ENCODE measurements around the gene TMEM131L.
"Not testable (repeated sequence)": the region's sequence is repeated elsewhere in the genome, so short reads cannot be mapped to it uniquely, and the experiment has no call there.

The TMEM131L gene

GRCh38 chr4:153603258-153603657, 137.1 kb downstream of the TMEM131L start:
- no peaks in the 10 kb centered on the region for H3K27me3 ChIP-seq (replicated peaks; ENCODE audit: insufficient read depth, low read length)
- no peaks in the 10 kb centered on the region for H4K20me1 ChIP-seq (ENCODE audit: insufficient read depth, low read length)
- TF ChIP-seq EZH2 (optimal IDR thresholded peaks at IDR 0.05; ENCODE audit: low read depth, low read length) = no peak
- H3K79me2 ChIP-seq (ENCODE audit: low read length) = no peaks in the 10 kb centered on the region
- no peaks in the 10 kb centered on the region for H3F3A ChIP-seq (ENCODE audit: insufficient read depth, low read length)
- H3K9ac ChIP-seq (ENCODE audit: low read length) = no peak overlapping the region
- no peaks in the 10 kb centered on the region for H3K4me1 ChIP-seq (ENCODE audit: low read length)
- H3K9me2 ChIP-seq (replicated peaks; ENCODE audit: insufficient read depth, low read length) = no peaks in the 10 kb centered on the region
- no peaks in the 10 kb centered on the region for H3K36me3 ChIP-seq (replicated peaks; ENCODE audit: insufficient read depth, low read length)
- DNase-seq = no peak
- no peaks in the 10 kb centered on the region for H3K9me3 ChIP-seq (replicated peaks; ENCODE audit: insufficient read depth, low read length)
- H3K4me2 ChIP-seq (ENCODE audit: low read depth, low read length) = no peak overlapping the region
- no peak overlapping the region for H3K27ac ChIP-seq (ENCODE audit: low read length)
- H3K4me3 ChIP-seq (ENCODE audit: low read length) = no peak overlapping the region
- no peak overlapping the region for H2AFZ ChIP-seq (ENCODE audit: low read length)

- Histone ChIP-seq H3K36me3 (replicated peaks; ENCODE audit: insufficient read depth, low read length) (no peaks in the 10 kb centered on the region), H2AFZ (ENCODE audit: low read length) (no peak overlapping the region), H3K4me2 (ENCODE audit: low read depth, low read length) (no peak overlapping the region), H3F3A (ENCODE audit: insufficient read depth, low read length) (no peaks in the 10 kb centered on the region), H4K20me1 (ENCODE audit: insufficient read depth, low read length) (no peaks in the 10 kb centered on the region), H3K9me2 (replicated peaks; ENCODE audit: insufficient read depth, low read length) (no peaks in the 10 kb centered on the region), H3K4me1 (ENCODE audit: low read length) (no peaks in the 10 kb centered on the region), H3K27ac (ENCODE audit: low read length) (no peak overlapping the region), H3K27me3 (replicated peaks; ENCODE audit: insufficient read depth, low read length) (no peaks in the 10 kb centered on the region), H3K9me3 (replicated peaks; ENCODE audit: insufficient read depth, low read length) (no peaks in the 10 kb centered on the region), H3K79me2 (ENCODE audit: low read length) (no peaks in the 10 kb centered on the region), H3K9ac (ENCODE audit: low read length) (no peak overlapping the region), H3K4me3 (ENCODE audit: low read length) (no peak overlapping the region)
- TF ChIP-seq EZH2 (optimal IDR thresholded peaks at IDR 0.05; ENCODE audit: low read depth, low read length) (no peak), EZH2phosphoT487 (IDR thresholded peaks at IDR 0.05; ENCODE audit: low read length) (no peak), CTCF (IDR thresholded peaks at IDR 0.05; ENCODE audit: low read length) (no peak)
- DNase-seq = no peak
These were observed 137.7 kb downstream of the TMEM131L start for GRCh38 chr4:153603835-153604234.

DNA sequence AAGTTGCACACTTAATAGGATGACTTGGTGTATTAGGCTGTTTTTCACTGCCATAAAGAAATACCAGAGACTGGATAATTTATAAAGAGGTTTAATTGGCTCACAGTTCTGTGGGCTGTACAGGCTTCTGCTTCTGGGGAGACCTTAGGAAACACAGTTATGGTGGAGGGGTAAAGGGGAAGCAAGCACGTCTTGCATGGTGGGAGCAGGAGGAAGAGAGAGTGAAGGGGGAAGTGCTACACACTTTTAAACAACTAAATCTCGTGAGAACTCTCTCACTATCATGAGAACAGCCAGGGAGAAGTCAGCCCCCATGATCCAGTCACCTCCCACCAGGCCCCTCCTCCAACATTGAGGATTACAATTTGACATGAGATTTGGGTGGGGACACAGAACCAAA, 142.9 kb downstream of the TMEM131L start:
- not testable (repeated sequence) for H3K4me3 ChIP-seq (ENCODE audit: low read length); H3K27me3 ChIP-seq (replicated peaks; ENCODE audit: insufficient read depth, low read length); H3K27ac ChIP-seq (ENCODE audit: low read length); H3K36me3 ChIP-seq (replicated peaks; ENCODE audit: insufficient read depth, low read length); H3K4me2 ChIP-seq (ENCODE audit: low read depth, low read length); H3K4me1 ChIP-seq (ENCODE audit: low read length); H3K9me3 ChIP-seq (replicated peaks; ENCODE audit: insufficient read depth, low read length); H3F3A ChIP-seq (ENCODE audit: insufficient read depth, low read length); DNase-seq; H3K9ac ChIP-seq (ENCODE audit: low read length); H3K9me2 ChIP-seq (replicated peaks; ENCODE audit: insufficient read depth, low read length); H3K79me2 ChIP-seq (ENCODE audit: low read length); H2AFZ ChIP-seq (ENCODE audit: low read length); H4K20me1 ChIP-seq (ENCODE audit: insufficient read depth, low read length)

DNA sequence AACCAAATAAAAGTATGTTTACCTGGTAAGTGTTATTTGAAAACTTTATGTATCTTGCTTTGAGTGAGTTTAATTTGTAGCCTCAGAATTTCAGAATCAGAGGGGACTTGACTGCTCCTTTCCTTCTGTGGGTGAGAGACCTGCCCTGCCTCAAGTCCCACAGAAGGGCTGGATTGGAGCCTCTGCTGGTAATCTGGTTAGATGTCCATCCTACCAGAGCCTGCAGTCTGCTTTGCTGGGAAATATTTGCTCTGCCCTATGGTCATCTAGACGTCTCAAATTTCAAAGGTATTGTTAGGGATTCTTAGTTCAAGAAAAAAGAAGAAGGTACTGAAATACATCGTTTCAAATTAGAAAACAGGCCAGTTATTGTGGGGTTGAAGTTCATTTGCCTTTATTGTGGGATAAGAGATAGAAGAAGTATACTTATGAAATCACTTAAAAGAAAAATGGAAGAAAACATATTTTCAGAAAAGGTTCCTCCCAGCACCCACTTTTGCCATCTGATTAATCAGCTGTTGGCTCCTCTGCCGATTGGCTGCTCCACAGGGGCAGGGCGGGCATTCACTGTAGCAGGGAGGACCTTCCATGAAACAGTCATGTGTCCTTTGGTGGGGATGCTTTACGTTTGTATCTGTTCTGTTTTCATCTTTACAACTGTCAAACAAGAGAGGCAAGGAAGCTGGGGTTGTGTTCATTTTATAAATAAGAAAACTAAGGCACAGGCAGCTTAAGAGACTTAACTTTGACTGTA, 144.6 kb downstream of the TMEM131L start:
- Histone ChIP-seq H3K4me3 (ENCODE audit: low read length) (no peak overlapping the region), H3K9ac (ENCODE audit: low read length) (no peak overlapping the region), H3F3A (ENCODE audit: insufficient read depth, low read length) (no peaks in the 10 kb centered on the region), H3K27me3 (replicated peaks; ENCODE audit: insufficient read depth, low read length) (no peaks in the 10 kb centered on the region), H4K20me1 (ENCODE audit: insufficient read depth, low read length) (no peaks in the 10 kb centered on the region), H3K36me3 (replicated peaks; ENCODE audit: insufficient read depth, low read length) (no peaks in the 10 kb centered on the region), H3K4me2 (ENCODE audit: low read depth, low read length) (no peak overlapping the region), H3K4me1 (ENCODE audit: low read length) (no peaks in the 10 kb centered on the region), H3K9me3 (replicated peaks; ENCODE audit: insufficient read depth, low read length) (no peaks in the 10 kb centered on the region), H3K27ac (ENCODE audit: low read length) (no peak overlapping the region), H2AFZ (ENCODE audit: low read length) (no peak overlapping the region), H3K79me2 (ENCODE audit: low read length) (no peaks in the 10 kb centered on the region), H3K9me2 (replicated peaks; ENCODE audit: insufficient read depth, low read length) (no peaks in the 10 kb centered on the region)
- DNase-seq = no peak
- TF ChIP-seq EZH2phosphoT487 (IDR thresholded peaks at IDR 0.05; ENCODE audit: low read length) (no peak), CTCF (IDR thresholded peaks at IDR 0.05; ENCODE audit: low read length) (no peak)
